GM19455 (cell line): ENCODE data around the gene CST1.

Source experiments
- ATAC-seq: cut with Tn5 transposase; IDR thresholded peaks from one replicate; pipeline ENCODE4 v1.9.1; 2021; ENCODE audit not compliant: unreplicated experiment

CST1 gene

GRCh38 chr20:23710771-23711170 is 40.0 kb downstream of the CST1 start:
- no peak for ATAC-seq

- no peak for ATAC-seq
These were observed 44.8 kb downstream of the CST1 start for GRCh38 chr20:23705895-23706294.

GRCh38 chr20:23702021-23702420 is 48.7 kb downstream of the CST1 start:
- no peak for ATAC-seq

GRCh38 chr20:23700931-23701330 is 49.8 kb downstream of the CST1 start:
- ATAC-seq: no peak

GRCh38 chr20:23697947-23698346 is 52.8 kb downstream of the CST1 start:
- ATAC-seq: no peak
